B cell (primary cell): ENCODE data around the gene SPPL3.

Source experiments
- CTCF ChIP-seq: fragments of 200-600 bp; IDR thresholded peaks from one replicate; pipeline ENCODE4 v1.8.0; 2022; ENCODE audit warnings: antibody characterized with exemption, mild to moderate bottlenecking
- EZH2 ChIP-seq: IDR thresholded peaks from 2 replicates; pipeline ENCODE4 v1.6.1; 2012; ENCODE audit warnings: borderline replicate concordance, low read depth, mild to moderate bottlenecking, moderate library complexity, low read length; ENCODE audit not compliant: insufficient read depth, poor library complexity, severe bottlenecking

- TF ChIP-seq CTCF = no peak
- no peak for TF ChIP-seq EZH2
Observed at GRCh38 chr12:120749256-120749655, 154.9 kb downstream of the SPPL3 start.
